ENCODE measurements around the gene TMEM132D. TPM values are rescaled to one million over a fixed set of nuclear protein-coding genes. Genes with fewer than 3 reads are reported as not detected.

Gene TMEM132D
- total and polyA plus RNA-seq, 2 experiments from 2014 or later = 2.0 to 2.4 TPM

DNA sequence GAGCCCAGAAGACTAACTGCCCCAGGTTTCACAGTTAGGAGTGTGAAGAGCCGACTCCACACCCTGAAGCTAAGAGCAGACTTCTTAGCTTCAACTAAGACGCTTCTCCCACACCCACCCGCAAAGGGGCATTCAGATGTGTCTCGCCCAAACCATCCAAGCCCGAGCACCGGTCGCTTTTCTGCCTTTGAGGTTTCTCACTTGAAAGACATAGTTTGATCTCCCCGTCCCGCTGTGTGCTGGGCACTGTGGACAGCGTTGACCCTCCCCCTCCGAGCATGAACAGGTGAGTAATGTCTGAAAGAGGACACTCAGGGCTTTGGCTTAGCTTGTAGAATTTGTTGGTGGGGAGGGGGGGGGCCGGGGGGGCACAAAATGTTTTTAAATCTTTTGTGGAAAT, 123.8 kb downstream of the TMEM132D start:
- WGBS (ENCODE audit: low lambda C conversion rate, missing lambda C conversion rate) = 86% methylated on average over 12 of the region's 12 CpGs

DNA sequence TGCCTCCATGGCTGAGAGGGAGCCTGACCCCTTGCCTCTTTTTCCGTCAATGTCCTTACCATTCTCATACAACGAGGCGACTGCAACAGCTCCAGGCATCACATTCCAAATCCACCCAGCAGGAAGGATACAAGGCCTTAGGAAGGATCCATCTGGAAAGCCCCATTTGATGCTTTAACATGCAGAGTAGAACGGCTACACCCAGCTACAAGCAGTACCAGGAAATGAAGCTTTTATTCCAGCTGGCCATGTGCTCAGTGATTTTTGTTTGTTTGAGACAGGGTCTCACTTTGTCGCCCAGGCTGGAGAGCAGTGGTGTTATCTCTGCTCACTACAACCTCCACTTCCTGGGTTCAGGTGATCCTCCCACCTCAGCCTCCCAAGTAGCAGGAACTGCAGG, 124.8 kb downstream of the TMEM132D start:
- Histone ChIP-seq H3K36me3 (replicated peaks; ENCODE audit: insufficient read depth, low read depth) (no peaks in the 10 kb centered on the region), H3K27ac (no peak overlapping the region), H4K20me1 (ENCODE audit: insufficient read depth, poor library complexity, severe bottlenecking) (no peaks in the 10 kb centered on the region), H3K4me1 (ENCODE audit: insufficient read depth) (no peaks in the 10 kb centered on the region), H3K9me2 (replicated peaks; ENCODE audit: insufficient read depth) (no peaks in the 10 kb centered on the region), H2AFZ (no peak overlapping the region), H3K4me3 (no peak overlapping the region), H3K9me3 (ENCODE audit: low read depth) (no peaks in the 10 kb centered on the region), H3K4me2 (no peak overlapping the region), H3K27me3 (no peaks in the 10 kb centered on the region), H3K79me2 (no peaks in the 10 kb centered on the region)
- 89% methylated on average over 5 of the region's 5 CpGs for WGBS (ENCODE audit: low lambda C conversion rate, missing lambda C conversion rate)
- DNase-seq (ENCODE audit: low spot score) = no peak
- TF ChIP-seq CTCF (IDR thresholded peaks at IDR 0.05; ENCODE audit: poor library complexity) (no peak), EZH2 (IDR thresholded peaks at IDR 0.05; ENCODE audit: borderline replicate concordance) (no peak), EZH2phosphoT487 (IDR thresholded peaks at IDR 0.05; ENCODE audit: low read depth, severe bottlenecking, unreplicated experiment) (no peak)

More for the DNA sequence above, 123.8 kb downstream of the TMEM132D start:
- no peak overlapping the region for H2AFZ ChIP-seq
- DNase-seq (ENCODE audit: low spot score) = no peak
- no peaks in the 10 kb centered on the region for H3K9me2 ChIP-seq (replicated peaks; ENCODE audit: insufficient read depth)
- no peaks in the 10 kb centered on the region for H3K79me2 ChIP-seq
- TF ChIP-seq EZH2 (IDR thresholded peaks at IDR 0.05; ENCODE audit: borderline replicate concordance) = no peak
- TF ChIP-seq EZH2phosphoT487 (IDR thresholded peaks at IDR 0.05; ENCODE audit: low read depth, severe bottlenecking, unreplicated experiment) = no peak
- TF ChIP-seq CTCF (IDR thresholded peaks at IDR 0.05; ENCODE audit: poor library complexity) = no peak
- H3K27ac ChIP-seq = no peak overlapping the region
- H4K20me1 ChIP-seq (ENCODE audit: insufficient read depth, poor library complexity, severe bottlenecking) = no peaks in the 10 kb centered on the region
- H3K9me3 ChIP-seq (ENCODE audit: low read depth) = no peaks in the 10 kb centered on the region
- H3K4me2 ChIP-seq = no peak overlapping the region
- H3K4me1 ChIP-seq (ENCODE audit: insufficient read depth) = no peaks in the 10 kb centered on the region
- H3K36me3 ChIP-seq (replicated peaks; ENCODE audit: insufficient read depth, low read depth) = no peaks in the 10 kb centered on the region
- H3K27me3 ChIP-seq = no peaks in the 10 kb centered on the region
- H3K4me3 ChIP-seq = no peak overlapping the region

GRCh38 chr12:129776977-129777667, 126.7 kb downstream of the TMEM132D start:
- Histone ChIP-seq H3K4me1 (ENCODE audit: insufficient read depth) (no peaks in the 10 kb centered on the region), H3K4me3 (no peak overlapping the region), H3K27ac (no peak overlapping the region), H3K36me3 (replicated peaks; ENCODE audit: insufficient read depth, low read depth) (no peaks in the 10 kb centered on the region), H3K79me2 (no peaks in the 10 kb centered on the region), H3K4me2 (no peak overlapping the region), H4K20me1 (ENCODE audit: insufficient read depth, poor library complexity, severe bottlenecking) (no peaks in the 10 kb centered on the region), H2AFZ (no peak overlapping the region), H3K27me3 (no peaks in the 10 kb centered on the region), H3K9me3 (ENCODE audit: low read depth) (no peaks in the 10 kb centered on the region), H3K9me2 (replicated peaks; ENCODE audit: insufficient read depth) (no peaks in the 10 kb centered on the region)
- no peak for DNase-seq (ENCODE audit: low spot score)
- 78% methylated on average over 10 of the region's 10 CpGs for WGBS (ENCODE audit: low lambda C conversion rate, missing lambda C conversion rate)
- TF ChIP-seq EZH2 (IDR thresholded peaks at IDR 0.05; ENCODE audit: borderline replicate concordance) (no peak), CTCF (IDR thresholded peaks at IDR 0.05; ENCODE audit: poor library complexity) (no peak), EZH2phosphoT487 (IDR thresholded peaks at IDR 0.05; ENCODE audit: low read depth, severe bottlenecking, unreplicated experiment) (no peak)
